SU-DHL-6 (cell line): ENCODE data around the gene ACSM6.

ENCODE experiments used
- EZH2phosphoT487 ChIP-seq: fragments of 200-600 bp; sonication (generic), shearing (Covaris generic); conservative IDR thresholded peaks from 2 replicates; pipeline ENCODE4 v1.6.1; 2018; ENCODE audit warnings: mild to moderate bottlenecking, antibody characterized with exemption, low read length, moderate library complexity, mixed read lengths
- TF ChIP-seq, protein P1 (sequence below): fragments of 200-600 bp; sonication (generic); IDR thresholded peaks from one replicate; pipeline ENCODE4 v1.5.1; 2017; ENCODE audit warnings: antibody characterized with exemption, mild to moderate bottlenecking, low read length, moderate library complexity; ENCODE audit not compliant: insufficient read depth, poor library complexity, severe bottlenecking

DNA sequence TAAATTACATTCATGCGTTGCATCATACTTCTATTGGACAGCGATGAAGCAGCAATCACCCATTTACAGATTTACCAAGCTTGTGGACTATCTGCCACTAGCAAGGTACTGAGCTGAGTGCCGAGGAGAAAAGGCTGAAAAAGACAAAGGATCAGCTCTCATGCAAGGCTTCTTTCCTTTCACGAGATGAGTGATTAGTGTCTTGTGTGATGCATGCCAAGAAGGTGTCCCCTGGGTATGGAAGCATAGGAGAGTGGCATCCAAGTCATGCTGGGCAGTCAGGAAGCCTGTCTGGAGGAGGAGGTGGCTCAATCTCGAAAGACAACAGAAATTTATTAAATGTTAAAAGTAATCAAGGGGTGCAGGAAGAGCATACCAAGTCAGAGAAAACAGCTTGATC, 40.9 kb downstream of the ACSM6 start:
- TF ChIP-seq, protein P1, sequence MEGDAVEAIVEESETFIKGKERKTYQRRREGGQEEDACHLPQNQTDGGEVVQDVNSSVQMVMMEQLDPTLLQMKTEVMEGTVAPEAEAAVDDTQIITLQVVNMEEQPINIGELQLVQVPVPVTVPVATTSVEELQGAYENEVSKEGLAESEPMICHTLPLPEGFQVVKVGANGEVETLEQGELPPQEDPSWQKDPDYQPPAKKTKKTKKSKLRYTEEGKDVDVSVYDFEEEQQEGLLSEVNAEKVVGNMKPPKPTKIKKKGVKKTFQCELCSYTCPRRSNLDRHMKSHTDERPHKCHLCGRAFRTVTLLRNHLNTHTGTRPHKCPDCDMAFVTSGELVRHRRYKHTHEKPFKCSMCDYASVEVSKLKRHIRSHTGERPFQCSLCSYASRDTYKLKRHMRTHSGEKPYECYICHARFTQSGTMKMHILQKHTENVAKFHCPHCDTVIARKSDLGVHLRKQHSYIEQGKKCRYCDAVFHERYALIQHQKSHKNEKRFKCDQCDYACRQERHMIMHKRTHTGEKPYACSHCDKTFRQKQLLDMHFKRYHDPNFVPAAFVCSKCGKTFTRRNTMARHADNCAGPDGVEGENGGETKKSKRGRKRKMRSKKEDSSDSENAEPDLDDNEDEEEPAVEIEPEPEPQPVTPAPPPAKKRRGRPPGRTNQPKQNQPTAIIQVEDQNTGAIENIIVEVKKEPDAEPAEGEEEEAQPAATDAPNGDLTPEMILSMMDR = no peak
- TF ChIP-seq EZH2phosphoT487 = no peak
